Chondrocyte (in vitro differentiated cells): Measurements from ENCODE around the gene SLC27A2. TPM values are rescaled to one million over a fixed set of nuclear protein-coding genes. Genes with fewer than 3 reads are reported as not detected.
"Not testable (repeated sequence)": the region's sequence is repeated elsewhere in the genome, so short reads cannot be mapped to it uniquely, and the experiment has no call there.

Experiments used
- DNase-seq: peaks from one replicate; pipeline ENCODE4 v3.0.0; 2021; ENCODE audit warnings: mixed read lengths, low spot score
- H3K27ac Mint-ChIP-seq: one replicate; pipeline ENCODE4 v1.8.0; 2021; ENCODE audit warnings: mild to moderate bottlenecking, moderate library complexity, mixed read lengths; ENCODE audit not compliant: unreplicated experiment
- H3K27me3 Mint-ChIP-seq: 2 replicates; pipeline ENCODE4 v1.8.0; 2021; ENCODE audit warnings: low read depth, mixed read lengths
- H3K36me3 Mint-ChIP-seq: 2 replicates; pipeline ENCODE4 v1.8.0; 2021; ENCODE audit warnings: low read depth, mixed read lengths
- H3K4me1 Mint-ChIP-seq: 2 replicates; pipeline ENCODE4 v1.8.0; 2021; ENCODE audit warnings: low read depth, mild to moderate bottlenecking, mixed read lengths
- H3K4me3 Mint-ChIP-seq: one replicate; pipeline ENCODE4 v1.8.0; 2021; ENCODE audit warnings: mild to moderate bottlenecking, moderate library complexity, mixed read lengths; ENCODE audit not compliant: unreplicated experiment
- H3K9me3 Mint-ChIP-seq: 2 replicates; pipeline ENCODE4 v1.8.0; 2021; ENCODE audit warnings: low read depth, mixed read lengths
- total RNA-seq: library from RNA; stranded (reverse); gene quantifications from 3 replicates; pipeline ENCODE4 v1.2.1, GENCODE V29; 2021
- TF ChIP-seq, protein P1 (sequence below): fragments of 200-600 bp; sonication (generic); IDR thresholded peaks from 2 replicates; pipeline ENCODE4 v1.5.0; 2021; ENCODE audit warnings: antibody characterized with exemption, mild to moderate bottlenecking, moderate library complexity

SLC27A2 gene
- total RNA-seq, 1 donor from 2014 or later: not detected

DNA sequence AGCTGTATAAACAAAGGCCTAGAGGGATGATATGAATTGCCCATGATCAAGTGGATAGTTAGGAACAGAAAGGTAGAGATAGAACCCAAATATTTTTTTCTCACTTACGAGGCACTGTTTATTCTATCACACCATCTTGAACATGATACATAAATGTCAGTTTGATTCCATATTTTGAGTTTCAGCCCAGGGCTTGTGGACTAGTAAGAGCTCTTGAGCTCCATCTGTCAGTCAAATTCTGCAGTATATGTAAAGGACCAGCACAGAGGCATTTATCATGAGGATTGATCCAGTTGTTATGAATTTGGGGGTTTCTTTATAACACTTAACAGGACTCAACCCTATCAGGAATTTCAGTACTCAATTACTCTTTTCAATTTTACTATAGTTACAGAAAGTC, 4.8 kb downstream of the SLC27A2 start:
- peaks cover 6% of the 10 kb centered on the region for H3K4me1 Mint-ChIP-seq
- no peaks in the 10 kb centered on the region for H3K9me3 Mint-ChIP-seq
- no peak overlapping the region for H3K4me3 Mint-ChIP-seq
- no peak overlapping the region for H3K27ac Mint-ChIP-seq
- H3K36me3 Mint-ChIP-seq: peaks cover 4% of the 10 kb centered on the region
- H3K27me3 Mint-ChIP-seq: peaks cover 28% of the 10 kb centered on the region
- no peak for DNase-seq
- TF ChIP-seq, protein P1, sequence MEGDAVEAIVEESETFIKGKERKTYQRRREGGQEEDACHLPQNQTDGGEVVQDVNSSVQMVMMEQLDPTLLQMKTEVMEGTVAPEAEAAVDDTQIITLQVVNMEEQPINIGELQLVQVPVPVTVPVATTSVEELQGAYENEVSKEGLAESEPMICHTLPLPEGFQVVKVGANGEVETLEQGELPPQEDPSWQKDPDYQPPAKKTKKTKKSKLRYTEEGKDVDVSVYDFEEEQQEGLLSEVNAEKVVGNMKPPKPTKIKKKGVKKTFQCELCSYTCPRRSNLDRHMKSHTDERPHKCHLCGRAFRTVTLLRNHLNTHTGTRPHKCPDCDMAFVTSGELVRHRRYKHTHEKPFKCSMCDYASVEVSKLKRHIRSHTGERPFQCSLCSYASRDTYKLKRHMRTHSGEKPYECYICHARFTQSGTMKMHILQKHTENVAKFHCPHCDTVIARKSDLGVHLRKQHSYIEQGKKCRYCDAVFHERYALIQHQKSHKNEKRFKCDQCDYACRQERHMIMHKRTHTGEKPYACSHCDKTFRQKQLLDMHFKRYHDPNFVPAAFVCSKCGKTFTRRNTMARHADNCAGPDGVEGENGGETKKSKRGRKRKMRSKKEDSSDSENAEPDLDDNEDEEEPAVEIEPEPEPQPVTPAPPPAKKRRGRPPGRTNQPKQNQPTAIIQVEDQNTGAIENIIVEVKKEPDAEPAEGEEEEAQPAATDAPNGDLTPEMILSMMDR: no peak

DNA sequence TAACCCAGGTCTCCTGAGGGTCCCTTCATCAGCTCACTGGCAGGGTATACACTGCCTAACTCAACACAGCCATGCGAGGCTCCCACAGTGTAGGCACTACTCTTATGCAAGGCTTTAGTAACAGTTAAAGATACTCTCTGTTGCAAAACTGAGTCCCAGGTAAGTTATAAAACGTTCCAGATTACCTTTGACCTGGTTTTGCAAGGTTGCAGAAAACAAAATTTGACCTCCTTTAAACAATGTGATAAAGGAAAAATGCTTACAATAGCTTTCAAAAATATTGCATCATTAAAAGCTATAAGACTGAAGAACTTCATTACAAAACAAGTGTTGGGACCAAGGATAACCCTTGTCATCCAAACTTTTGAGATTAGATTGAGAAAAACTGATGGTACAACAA, 5.5 kb downstream of the SLC27A2 start:
- Mint-ChIP-seq H3K27ac (no peak overlapping the region), H3K27me3 (peaks cover 26% of the 10 kb centered on the region), H3K4me3 (no peak overlapping the region), H3K4me1 (peaks cover 3% of the 10 kb centered on the region), H3K9me3 (no peaks in the 10 kb centered on the region), H3K36me3 (peaks cover 4% of the 10 kb centered on the region)
- DNase-seq: no peak
- TF ChIP-seq, protein P1: no peak

DNA sequence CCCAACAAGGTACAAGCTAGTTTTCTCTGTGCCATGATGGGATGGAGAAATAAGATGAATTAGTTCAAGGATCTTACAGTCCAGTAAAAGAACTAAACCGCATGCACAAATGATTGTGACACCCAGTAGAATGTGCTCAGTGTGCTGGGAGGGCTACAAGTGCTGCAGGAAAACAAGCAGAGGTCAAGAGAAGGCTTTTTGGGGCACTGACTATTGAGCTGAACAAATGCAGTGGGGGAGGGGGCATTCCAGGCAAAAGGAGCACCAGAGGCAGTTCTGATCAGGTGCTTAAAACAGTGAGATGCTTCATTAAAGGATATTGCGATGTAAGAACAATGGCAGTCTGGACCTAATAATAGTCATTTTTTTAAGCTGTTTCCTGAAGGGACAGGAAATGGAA, 6.0 kb downstream of the SLC27A2 start:
- TF ChIP-seq, protein P1: no peak
- no peaks in the 10 kb centered on the region for H3K4me1 Mint-ChIP-seq
- H3K27me3 Mint-ChIP-seq: peaks cover 23% of the 10 kb centered on the region
- H3K27ac Mint-ChIP-seq: no peak overlapping the region
- peaks cover 2% of the 10 kb centered on the region for H3K36me3 Mint-ChIP-seq
- no peak for DNase-seq
- no peak overlapping the region for H3K4me3 Mint-ChIP-seq
- no peaks in the 10 kb centered on the region for H3K9me3 Mint-ChIP-seq

DNA sequence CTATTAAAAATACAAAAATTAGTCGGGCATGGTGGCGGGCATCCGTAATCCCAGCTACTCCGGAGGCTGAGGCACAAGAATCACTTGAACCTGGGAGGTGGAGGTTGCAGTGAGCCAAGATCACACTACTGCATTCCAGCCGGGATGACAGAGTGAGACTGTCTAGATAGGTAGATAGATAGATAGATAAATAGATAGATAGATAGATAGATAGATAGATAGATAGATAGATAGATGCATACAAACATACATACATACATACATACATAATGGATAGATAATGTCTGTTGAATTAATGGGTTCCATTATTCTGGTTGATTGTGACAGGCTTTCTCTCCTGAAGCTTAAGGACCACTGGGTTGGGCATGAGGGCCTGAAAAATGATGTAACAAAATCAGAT, 6.8 kb downstream of the SLC27A2 start:
- H3K36me3 Mint-ChIP-seq, H3K4me3 Mint-ChIP-seq, H3K4me1 Mint-ChIP-seq, H3K27ac Mint-ChIP-seq, H3K9me3 Mint-ChIP-seq, DNase-seq: not testable (repeated sequence)
- H3K27me3 Mint-ChIP-seq: peaks cover 19% of the 10 kb centered on the region

DNA sequence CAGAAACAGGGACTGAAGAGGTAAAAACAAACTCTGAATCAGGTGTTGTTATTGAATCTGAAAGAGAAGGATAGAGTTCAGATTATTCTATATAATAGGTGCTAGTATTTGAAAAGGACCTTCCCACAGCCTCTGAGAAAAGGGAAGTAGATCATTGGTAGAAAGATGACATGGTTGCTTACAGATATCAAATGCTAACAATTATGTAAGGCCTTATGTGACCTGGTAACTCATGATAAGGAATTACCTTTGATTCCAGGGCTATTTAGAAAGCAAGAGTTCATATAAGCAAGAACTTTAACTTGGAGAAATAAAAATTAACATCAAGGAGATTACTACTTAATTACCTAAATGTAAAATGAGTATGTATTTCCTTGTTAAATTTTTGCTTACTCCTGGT, 7.6 kb downstream of the SLC27A2 start:
- H3K4me3 Mint-ChIP-seq: no peak overlapping the region
- TF ChIP-seq, protein P1: no peak
- no peak for DNase-seq
- H3K4me1 Mint-ChIP-seq: no peaks in the 10 kb centered on the region
- H3K36me3 Mint-ChIP-seq: peaks cover 2% of the 10 kb centered on the region
- no peaks in the 10 kb centered on the region for H3K9me3 Mint-ChIP-seq
- no peak overlapping the region for H3K27ac Mint-ChIP-seq
- H3K27me3 Mint-ChIP-seq: peaks cover 23% of the 10 kb centered on the region

DNA sequence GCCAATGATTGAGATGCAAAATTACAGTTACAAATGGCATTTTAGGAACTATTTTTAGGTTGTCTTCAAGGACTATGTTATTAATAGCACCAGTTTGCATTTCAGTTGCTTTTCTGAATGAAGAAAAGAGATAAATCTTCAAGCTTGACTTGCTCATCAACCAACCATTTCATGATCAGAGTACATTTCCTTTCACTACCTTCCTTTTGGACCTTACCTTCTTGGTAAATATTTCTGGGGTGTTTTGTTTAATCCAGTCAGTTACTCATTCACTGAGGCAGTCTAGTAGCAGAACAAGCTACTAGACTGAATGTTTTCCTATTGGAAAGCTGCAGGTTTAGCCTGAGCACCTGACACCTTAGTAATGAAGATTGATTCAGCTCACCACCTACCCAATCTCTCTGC, 8.2 kb downstream of the SLC27A2 start:
- no peaks in the 10 kb centered on the region for H3K4me1 Mint-ChIP-seq
- peaks cover 2% of the 10 kb centered on the region for H3K36me3 Mint-ChIP-seq
- no peak overlapping the region for H3K27ac Mint-ChIP-seq
- TF ChIP-seq, protein P1: no peak
- H3K27me3 Mint-ChIP-seq: peaks cover 23% of the 10 kb centered on the region
- DNase-seq: no peak
- H3K4me3 Mint-ChIP-seq: no peak overlapping the region
- H3K9me3 Mint-ChIP-seq: no peaks in the 10 kb centered on the region
